GM19467 (cell line): ENCODE data around the gene ABLIM2.

ENCODE experiments used
- ATAC-seq: cut with Tn5 transposase; IDR thresholded peaks from one replicate; pipeline ENCODE4 v1.9.1; 2021; ENCODE audit warnings: mild to moderate bottlenecking, moderate library complexity; ENCODE audit not compliant: unreplicated experiment

The ABLIM2 gene

DNA sequence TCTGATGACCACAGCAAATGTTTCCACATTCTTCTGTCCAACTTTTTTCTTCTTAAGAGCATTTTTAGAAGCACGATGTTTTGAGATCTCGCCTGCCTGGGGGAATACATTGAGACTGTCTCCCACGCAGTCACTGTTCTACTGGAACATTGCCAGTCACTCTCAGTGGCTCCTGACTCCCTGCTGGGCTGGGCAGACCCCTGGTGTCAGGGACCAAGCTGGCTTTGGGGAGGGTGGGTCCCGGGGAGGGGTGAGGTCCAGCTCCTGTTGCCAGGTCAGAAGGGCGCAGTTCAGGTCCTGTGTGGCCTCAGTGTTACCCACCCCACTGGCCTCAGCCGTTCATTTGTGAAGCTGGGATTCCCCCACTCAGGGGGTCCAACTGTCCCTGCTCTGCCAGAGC is 18.9 kb upstream of the ABLIM2 start:
- no peak for ATAC-seq

DNA sequence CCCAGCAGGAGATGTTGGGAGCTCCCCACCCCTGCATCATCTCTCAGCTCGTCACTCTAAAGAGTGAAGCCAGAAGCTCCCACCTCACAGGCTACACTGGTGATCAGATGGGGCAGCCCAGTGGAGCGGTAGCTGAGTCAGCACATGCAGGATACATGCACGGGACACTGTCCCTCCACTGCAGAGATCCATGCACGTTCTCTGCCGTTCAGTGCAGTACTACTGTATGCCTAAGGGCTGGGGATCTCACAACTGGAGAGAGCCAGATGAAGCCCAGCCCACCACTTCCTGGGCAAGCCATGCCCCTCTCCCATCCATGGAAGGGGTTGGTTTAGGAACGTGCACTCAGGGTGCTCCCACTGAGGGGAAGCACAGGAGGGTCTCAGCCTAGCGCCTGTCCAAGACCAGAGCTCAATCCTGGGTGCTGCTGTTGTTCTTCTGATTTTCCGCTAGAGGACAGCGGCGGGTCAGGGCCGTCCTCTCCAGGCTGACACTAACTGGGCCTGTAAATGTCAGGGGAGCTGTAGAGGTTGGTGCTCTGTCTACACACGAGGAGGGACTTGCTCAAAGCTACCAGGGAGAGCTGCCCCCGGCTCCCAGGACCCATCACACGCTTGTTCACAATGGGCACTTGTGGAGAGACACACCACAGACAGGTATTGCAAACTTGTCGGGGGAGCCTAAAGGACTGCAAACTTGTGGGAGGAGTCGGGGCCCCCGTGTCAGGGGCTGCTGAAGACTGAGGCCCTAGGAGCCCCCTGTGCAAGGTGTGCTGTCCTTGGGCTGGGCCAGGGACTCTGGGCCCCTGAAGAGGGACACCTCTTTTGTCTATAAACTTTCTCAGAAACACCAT is 18.2 kb upstream of the ABLIM2 start:
- ATAC-seq: peak; percentile 84

DNA sequence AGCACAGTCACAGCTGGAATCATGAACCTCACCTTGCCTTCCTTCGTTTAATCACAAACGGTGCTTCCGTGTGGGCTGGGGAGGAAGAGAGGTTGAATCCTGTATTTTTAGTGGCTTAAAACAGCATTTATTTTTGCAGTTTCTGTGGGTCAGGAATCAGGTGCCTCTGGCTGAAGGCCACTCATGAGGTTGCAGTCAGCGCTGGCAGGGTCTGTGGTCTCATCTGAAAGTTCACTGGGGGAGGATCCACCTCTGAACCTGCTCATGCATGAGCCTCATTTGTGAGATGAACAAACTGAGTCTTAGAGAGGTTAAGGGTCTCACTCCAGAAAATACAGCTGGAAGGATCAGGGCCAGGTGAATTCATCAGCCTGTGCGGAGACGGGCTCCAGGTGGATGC is 17.1 kb upstream of the ABLIM2 start:
- ATAC-seq: no peak

DNA sequence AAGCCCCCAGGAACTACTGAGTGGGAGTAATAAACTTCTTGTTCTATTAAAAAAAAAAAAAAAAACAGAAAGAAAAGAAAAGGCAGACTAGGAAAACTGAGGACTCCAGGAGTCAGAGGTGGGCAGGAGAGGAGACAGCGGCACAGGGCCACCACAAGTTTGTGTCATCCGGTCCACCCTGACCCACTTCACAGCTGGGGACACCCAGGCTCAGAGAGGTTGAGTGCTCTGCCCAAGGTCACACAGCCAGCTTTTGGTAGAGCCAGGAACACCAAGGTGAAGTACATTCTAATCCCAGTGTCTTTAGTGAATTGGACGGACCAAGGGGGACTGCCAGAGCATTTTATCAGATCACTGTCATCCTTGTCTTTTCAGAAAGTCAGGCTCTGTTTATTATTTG is 16.4 kb upstream of the ABLIM2 start:
- ATAC-seq: no peak

DNA sequence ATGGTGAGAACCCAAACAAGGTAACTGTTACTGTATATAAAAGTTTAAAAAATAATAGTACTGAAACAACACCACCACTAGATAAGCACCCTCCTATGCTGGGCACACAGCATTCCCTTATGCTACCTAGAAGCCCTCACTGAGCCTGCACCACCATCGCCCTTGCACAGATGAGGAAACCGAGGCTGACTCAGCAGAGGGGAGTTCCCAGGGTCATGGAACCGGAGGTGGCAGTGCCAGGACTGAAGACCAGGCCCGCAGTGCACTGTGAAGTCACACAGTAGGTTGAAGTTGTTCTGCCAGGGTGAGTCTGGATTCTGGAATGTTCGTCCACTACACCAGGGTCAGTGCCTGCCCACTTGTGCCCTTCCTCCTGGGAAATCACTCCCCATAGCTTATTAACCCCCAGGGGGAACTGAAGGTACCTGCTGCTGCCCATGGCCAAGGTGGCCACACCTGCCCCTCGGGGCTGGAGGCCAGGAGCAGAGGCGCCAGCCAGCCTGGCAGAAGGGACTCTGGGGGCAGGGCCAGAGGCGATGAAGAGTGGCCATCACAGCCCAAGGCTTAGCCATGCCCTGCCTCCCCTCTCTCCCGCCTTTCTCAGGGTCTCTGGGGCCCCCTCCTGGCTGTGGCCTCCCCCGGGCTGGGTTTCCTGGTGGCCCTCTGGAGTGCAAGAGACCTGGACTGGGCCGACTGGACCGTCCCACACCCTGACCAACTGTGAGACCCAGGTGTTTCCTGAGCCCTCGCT is 15.1 kb upstream of the ABLIM2 start:
- no peak for ATAC-seq

DNA sequence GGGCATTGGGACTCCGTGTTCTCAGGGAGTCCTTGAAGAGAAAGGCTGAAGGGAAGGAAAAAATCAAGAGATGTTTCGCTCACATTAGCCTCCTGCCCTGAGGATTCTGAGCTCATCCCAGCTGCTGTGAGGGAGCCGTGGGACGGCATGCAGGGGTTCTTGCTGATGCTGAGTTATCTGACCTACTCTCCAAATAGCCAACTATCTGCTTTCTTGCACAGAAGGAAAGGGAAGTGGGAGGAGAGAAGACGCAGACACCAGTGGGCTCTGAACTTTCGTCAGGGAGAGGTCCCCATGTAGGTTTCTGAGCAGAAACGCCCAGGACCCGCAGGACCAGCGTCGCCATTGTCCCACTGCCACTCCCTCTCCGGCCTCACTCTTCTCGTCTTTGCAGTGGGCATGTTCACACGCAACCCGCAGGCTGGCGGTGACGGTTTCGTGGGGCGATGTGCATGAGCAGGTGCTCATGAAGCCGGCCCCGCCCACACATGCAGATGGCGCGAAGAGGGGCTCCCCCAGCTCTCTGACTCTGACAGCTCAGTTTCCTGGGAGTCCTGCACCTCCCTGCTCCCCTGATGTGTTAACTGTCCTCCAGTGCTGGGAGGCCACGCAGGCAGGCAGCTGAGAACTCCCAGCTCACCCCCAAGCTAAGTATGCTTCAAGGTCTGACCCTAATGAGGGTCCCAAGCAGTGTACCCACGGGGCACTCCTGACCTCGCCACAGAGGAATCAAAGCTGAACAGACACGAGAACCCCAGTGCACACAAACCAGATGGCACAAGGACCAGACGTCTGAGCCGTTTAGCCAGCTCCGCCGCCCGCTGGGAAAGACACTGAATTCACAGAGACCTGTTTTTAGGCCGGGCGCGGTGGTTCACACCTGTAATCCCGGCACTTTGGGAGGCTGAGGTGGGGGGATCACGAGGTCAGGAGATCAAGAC is 13.6 kb upstream of the ABLIM2 start:
- no peak for ATAC-seq

DNA sequence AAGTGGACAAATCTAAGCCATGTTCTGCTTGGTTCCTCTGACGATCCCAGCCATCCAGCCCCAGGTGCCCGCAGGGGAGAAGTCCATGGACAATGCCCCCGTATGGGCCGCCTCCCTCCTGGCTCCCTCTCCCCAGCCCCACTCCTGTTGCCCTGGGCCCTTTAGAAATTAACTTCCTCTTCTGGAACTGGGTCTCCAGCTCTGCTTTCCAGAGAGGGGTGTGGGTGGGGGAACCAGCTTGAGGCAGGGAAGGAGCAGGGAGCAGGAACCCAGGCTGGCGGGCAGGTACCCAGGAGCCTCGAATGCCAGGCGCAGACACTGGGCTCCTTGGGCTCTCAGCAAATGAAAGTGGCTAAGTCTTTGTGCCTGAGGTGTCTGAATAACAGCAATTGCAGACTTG is 12.7 kb upstream of the ABLIM2 start:
- no peak for ATAC-seq

DNA sequence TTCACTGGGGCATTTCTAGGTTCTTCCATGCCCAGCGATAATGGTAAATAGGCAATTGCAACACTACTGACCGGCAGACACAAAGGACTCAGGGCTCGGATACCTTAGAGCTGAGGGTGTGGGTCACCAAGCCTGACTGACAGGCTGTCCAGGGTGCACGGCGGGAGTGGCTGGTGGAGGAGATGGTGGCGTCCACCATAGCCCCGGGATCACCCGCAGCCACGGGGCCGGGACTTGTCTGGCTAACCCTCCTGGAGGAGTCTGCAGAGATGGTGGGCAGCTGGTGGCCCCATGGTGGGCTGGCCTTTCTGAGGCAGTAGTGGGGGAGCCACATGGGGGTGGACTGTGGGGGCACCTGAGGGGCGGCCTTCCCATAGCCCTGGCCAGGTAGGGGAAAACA is 11.7 kb upstream of the ABLIM2 start:
- ATAC-seq: no peak

DNA sequence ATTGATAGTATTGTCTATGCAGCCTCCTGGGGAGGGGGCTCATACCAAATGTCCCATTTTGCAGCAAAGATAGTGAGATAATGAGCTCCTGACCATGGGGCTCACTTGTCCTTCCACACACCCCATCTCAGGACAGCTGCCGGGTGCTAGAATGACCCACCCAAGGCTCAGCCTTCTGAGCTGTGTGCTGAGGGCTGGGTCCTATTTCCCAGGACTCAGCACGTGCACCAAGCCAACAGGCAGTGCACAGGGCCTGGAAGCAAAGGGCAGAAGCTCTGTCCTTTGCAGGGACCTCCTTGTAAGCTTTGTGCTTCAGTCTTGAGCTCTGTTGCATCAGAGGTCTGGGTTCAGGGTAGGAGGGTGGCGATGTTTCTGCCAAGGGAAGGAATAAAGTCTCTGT is 11.2 kb upstream of the ABLIM2 start:
- no peak for ATAC-seq

DNA sequence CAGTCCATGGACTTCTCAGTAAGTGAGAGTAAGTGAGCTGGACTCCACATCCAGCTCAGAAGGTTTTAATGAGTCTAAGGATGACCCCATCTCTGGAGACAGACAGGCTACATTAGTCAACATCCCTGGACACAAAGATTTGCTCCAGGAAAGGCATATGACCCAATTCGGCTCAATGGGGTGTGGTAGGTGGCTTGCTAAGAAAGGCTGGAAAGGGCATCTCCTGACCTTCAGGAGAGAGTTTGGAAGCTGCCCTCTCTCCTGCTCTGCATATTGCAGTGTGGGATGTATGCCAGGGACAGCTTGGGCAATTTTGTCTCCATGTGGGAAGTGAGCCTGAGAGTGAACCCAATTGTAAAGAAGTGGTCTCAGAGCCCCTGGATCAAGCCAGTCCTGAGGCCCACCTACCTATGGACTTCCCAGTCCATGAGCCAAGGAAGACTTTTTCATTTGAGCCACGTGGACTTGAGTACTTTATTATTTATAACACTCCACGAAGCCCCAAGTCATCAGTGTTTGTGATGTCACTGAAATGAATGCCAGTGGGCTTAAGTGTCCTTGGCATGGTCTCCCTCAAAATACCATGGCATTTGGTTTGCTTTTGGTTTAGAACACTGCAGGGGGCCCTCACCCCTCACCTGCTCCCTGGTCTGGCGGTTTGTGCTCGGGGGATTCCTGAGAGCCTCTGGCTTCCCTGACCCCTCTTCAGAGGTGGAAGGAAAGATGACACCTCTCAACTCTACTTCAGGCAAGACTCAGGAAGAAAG is 10.4 kb upstream of the ABLIM2 start:
- ATAC-seq: no peak

DNA sequence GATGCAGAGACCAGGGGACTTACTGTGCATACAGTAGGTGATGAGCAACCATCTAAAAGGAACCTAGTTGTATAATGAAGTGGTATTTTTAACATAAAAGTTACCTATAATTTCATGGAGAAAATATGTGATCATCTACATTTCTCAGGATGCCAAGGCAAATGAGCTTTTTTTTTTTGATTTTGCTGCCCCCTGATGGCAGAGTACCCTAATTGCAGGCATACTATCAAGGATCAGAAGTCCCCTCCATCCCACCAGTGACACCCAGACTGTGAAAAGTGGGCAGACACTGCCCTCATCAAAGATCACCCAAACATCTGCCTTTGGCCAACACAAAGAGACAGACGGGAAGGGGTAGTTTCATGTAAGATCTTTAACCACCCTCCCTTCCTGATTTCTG is 9.6 kb upstream of the ABLIM2 start:
- ATAC-seq: no peak

DNA sequence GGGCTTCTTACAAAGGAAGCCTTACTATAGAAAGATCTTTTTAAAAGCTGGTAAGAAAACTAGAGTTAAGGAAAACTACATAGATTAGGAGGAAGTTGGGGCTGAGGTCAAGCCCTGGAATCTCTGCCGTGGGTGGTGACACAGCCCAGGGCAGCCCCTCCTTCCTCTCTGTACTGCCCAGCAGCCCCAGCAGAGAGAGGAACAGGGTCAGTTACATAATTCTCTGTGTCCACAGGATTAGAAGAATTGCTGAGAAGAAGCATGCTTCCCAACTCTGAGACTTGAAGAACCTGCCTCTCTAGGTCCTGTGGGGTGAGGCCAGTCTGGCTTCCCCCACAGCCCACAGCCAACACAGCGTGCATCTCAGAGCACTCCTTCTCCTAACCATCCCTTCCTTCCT is 9.2 kb upstream of the ABLIM2 start:
- no peak for ATAC-seq

DNA sequence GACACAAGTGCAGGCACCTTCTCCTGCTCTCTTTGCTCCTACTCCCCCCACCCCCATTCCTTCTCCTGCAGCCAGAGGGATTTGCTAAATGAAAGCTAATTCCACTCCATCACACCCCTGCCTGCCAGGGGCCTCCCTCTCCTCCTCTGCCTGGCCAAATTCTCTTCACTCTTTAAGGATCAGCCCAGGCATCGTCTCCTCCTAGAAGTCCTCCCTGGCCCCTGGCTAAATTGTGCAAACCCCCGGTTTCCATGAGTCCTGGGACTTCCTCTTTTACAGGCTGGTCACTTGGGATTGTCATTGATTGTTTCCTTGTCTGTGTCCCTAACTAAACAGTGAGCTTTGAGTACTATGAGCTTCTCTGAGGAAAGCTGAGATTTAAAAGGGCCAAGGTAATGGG is 8.7 kb upstream of the ABLIM2 start:
- ATAC-seq: no peak

DNA sequence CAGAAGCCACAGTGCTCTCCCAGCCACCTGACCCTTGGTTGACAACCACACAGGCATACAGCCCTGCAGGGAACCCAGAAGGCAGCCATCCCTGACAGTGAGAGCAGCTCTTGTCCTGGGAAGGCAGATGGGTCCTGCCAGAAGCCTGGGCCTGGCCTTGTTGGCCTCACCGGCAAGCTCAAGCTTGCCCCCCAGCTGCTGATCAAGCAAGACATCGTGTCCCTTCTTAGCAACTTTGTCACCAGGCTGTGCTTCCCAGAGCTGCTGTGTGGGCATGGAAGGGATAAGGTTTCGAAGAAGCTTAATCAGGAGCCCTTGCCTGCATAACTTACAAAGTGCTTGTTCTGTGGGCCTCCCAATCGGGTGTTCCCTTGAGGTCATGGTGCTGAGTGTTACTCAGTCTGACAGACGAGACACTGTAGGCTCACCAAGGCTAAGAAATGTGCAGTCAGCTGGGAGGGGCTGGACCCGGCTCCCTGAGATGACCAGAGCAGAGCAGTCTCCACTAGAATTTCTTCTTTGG is 6.8 kb upstream of the ABLIM2 start:
- no peak for ATAC-seq

DNA sequence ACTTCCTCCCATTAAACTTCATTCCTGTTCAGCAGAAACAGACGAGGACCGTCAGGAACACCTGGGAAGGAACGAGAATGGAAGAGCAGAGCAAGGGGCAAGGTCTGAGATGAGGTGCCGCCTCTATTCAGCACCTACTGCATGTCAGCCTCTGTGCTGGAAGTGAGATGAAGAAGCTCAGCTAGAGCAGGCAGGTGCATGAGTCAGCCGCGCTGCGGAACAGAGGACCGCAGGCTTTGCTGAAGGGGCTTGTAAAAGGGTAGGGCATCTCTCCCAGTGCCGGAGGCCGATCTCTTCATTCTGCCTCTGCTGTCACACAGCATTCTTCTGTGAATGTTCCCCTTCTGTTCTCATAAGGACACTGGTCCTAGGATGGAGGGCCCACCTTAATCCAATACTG is 6.1 kb upstream of the ABLIM2 start:
- ATAC-seq: no peak

DNA sequence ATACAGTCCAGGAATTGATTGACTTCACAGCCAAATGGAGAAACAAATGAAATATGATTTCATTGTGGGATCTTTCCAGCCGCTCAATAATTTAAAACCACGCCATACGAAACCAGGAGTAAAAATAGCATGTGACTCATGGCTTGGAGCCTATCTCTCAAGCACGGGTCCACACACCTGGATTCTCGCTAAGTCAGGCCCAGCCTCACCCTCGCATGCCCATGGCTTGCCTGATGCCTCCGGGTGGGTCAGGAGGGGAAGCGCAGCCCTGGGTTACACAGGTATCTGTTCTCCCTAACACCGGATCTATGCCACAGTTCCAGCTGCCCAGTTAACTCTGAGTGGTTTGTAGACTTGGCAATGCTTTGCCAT is 5.6 kb upstream of the ABLIM2 start:
- ATAC-seq: no peak

DNA sequence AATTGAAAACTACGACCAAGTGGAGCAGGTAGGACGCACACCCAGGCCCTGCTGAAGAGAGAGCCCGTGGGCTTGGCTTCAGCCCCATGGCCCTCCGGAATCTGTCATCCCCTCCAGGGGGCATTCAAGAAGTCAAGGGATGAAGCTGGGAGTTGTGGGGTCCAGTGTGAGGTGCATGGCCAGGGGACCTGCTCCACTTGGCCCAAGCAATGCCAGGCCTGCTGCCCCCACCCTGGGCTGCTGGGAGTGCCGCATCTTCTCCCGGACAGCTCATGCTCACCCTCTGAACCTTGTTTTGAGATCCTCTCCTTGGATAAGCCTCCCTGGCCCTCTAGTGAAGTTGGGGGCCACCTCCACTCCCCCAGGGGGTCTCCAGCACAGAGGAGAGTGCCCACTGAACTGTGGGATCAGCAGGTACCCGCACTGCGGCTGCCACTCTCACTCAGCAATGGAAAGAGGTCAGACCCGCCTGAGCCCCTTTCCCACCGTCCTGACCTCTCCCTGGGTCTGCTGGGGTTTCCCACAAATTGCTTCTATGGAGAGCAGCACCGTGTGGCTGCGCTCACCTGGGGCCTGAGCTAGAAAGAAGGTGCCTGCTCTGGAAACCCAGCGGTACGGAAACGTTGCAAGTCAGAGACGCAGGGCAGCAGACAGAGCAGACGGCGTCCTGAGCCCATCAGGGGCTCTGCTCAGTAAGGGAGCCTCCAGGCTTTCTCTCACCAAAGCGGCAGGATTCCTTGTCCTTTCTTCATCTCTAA is 5.0 kb upstream of the ABLIM2 start:
- no peak for ATAC-seq

DNA sequence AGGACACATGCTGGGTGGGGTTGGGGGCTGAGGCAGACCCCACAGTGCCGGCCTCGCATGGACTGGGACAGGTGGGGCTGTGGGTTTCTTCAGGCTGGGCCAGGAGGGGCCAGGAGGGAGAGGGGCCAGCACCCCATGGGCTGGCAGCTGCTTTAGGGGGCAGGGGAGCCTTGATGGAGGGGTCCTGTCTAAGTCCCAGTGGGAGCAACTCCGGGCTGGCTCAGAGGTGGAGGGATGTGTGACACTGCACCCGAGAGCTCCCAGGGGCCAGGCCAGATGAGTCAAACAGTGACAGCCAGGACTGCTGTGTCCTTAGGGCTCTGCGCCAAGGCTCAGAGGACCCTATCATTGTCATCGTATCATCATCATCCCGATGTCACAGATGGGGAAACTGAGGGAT is 4.4 kb upstream of the ABLIM2 start:
- ATAC-seq: no peak

DNA sequence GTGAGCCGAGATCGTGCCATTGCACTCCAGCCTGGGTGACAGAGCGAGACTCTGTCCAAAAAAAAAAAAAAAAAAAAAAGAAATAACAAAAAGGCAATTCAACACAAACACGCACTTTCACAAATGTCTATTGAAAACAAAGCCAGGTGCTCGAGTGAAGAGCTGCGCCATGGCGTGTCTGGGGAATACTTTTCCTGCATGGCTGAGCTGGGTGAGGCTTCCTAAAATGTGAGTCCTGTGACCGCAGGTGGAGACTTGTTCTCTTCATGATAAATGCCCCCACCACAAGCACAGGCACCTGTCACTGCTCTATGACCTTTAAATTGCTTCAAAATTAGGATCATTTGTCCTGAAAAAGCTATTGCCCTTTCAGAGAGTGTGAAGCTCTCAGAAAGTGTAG is 4.0 kb upstream of the ABLIM2 start:
- ATAC-seq: no peak

DNA sequence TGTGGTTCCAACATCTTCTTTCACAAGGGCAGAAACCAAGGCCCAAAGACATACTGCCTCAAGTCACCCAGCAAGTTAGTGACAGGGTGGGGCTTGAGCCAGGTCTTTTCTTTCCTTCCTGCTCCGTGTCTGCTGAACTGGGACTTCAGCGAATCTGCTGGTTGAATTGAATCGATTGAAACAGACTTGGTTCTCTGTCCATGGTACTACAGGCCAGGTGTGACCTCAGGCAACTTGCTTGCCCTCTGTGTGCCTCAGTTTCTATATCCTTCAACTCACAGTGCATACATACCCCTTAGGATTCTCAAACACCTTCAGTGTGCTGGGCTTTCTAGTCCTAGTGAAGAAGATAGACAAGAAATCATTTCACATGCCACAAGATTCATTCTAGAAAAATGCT is 2.0 kb upstream of the ABLIM2 start:
- ATAC-seq: no peak
